T47D (cell line): ENCODE data around the gene PCDHGA4.
"Not testable (repeated sequence)": the region's sequence is repeated elsewhere in the genome, so short reads cannot be mapped to it uniquely, and the experiment has no call there.

Source experiments
- DNase-seq, 2 experiments: peaks; one replicate each; pipeline versions ENCODE4 v3.0.0 to v3.0.0-alpha.2; 2011 to 2012; ENCODE audit warnings: low read depth in 1 of 2, low spot score in 1 of 2
- JUND ChIP-seq: IDR thresholded peaks from 2 replicates; pipeline ENCODE4 v1.6.1; 2012; ENCODE audit warnings: low read depth
- in situ Hi-C: cut with HindIII; loops from 2 replicates; pipeline ENCODE4 v1.10.0; 2016; ENCODE audit warnings: low sequenced_read_pairs, low pct_unique_long_range_greater_than_20kb

Gene PCDHGA4

GRCh38 chr5:141382469-141383294 is 27.9 kb downstream of the PCDHGA4 start, which contains the start of gene PCDHGA7:
Gene PCDHGA7, plus strand, starts transcription at chr5:141382742. Its CDS starts 158 bp downstream, at chr5:141382900.
- in situ Hi-C loops, result no loop called here
- no peak for TF ChIP-seq JUND
- DNase-seq, result peak; percentile 82 to 88

GRCh38 chr5:141383345-141383744 is 28.5 kb downstream of the PCDHGA4 start:
- no peak for DNase-seq
- in situ Hi-C loops, result no loop called here
- TF ChIP-seq JUND, result no peak

- in situ Hi-C loops, result no loop called here
- no peak for TF ChIP-seq JUND
- DNase-seq, result no peak
Observed at GRCh38 chr5:141384471-141385267, 29.8 kb downstream of the PCDHGA4 start.

GRCh38 chr5:141387557-141388311 is 32.9 kb downstream of the PCDHGA4 start, which contains the start of gene PCDHGB4:
Gene PCDHGB4, plus strand, starts transcription at chr5:141387698. Its CDS starts 187 bp downstream, at chr5:141387885.
- in situ Hi-C loops, result not testable (repeated sequence)
- DNase-seq, result peak in 1 of 2 experiments; percentile 63

- no peak for TF ChIP-seq JUND
- DNase-seq, result no peak
- in situ Hi-C loops, result no loop called here
Observed at GRCh38 chr5:141388661-141389060, 33.8 kb downstream of the PCDHGA4 start.

GRCh38 chr5:141389153-141390042 is 34.6 kb downstream of the PCDHGA4 start:
- in situ Hi-C loops, result no loop called here
- TF ChIP-seq JUND, result no peak
- DNase-seq, result no peak

- DNase-seq, result no peak
- in situ Hi-C loops, result no loop called here
- no peak for TF ChIP-seq JUND
Observed at GRCh38 chr5:141392429-141393198, 37.8 kb downstream of the PCDHGA4 start, which contains the start of gene PCDHGA8. Gene PCDHGA8, plus strand, starts transcription at chr5:141392633. Its CDS starts 181 bp downstream, at chr5:141392814.

GRCh38 chr5:141393267-141393666 is 38.4 kb downstream of the PCDHGA4 start:
- no peak for TF ChIP-seq JUND
- in situ Hi-C loops, result no loop called here

GRCh38 chr5:141394401-141395187 is 39.8 kb downstream of the PCDHGA4 start:
- DNase-seq, in situ Hi-C loops: not testable (repeated sequence)

More at GRCh38 chr5:141393267-141393666, 38.4 kb downstream of the PCDHGA4 start:
- DNase-seq, result no peak

- peak; percentile 85 to 93 for DNase-seq
- in situ Hi-C loops, result not testable (repeated sequence)
Observed at GRCh38 chr5:141397756-141398551, 43.1 kb downstream of the PCDHGA4 start, which contains the start of gene PCDHGB5. Gene PCDHGB5, plus strand, starts transcription at chr5:141397947. Its CDS starts 181 bp downstream, at chr5:141398128.
